Transverse colon (tissue), 4 donors: ENCODE data around the gene CD9. TPM values are rescaled to one million over a fixed set of nuclear protein-coding genes. Genes with fewer than 3 reads are reported as not detected.

ENCODE experiments used
- DNase-seq: peaks from one replicate; pipeline ENCODE4 v3.0.0-alpha.2; 2019
- H3K27ac ChIP-seq, 4 donors: fragments of 200-600 bp; sonication (generic); 2 replicates each; pipeline ENCODE4 v1.5.1; 2016 to 2018; ENCODE audit warnings: inconsistent platforms in 4 of 4
- H3K27me3 ChIP-seq: fragments of 200-600 bp; sonication (generic); 2 replicates; pipeline ENCODE4 v1.5.1; 2017; ENCODE audit warnings: inconsistent platforms
- H3K36me3 ChIP-seq, 4 donors: fragments of 200-600 bp; sonication (generic); 2 replicates each; pipeline ENCODE4 v1.5.1; 2017 to 2019; ENCODE audit warnings: inconsistent platforms in 4 of 4
- H3K4me1 ChIP-seq, 4 donors: fragments of 200-600 bp; sonication (generic); 2 replicates each; pipeline ENCODE4 v1.5.1; 2017 to 2020; ENCODE audit warnings: inconsistent platforms in 4 of 4
- H3K4me3 ChIP-seq, 4 donors: fragments of 200-600 bp; sonication (generic); 1 replicate in 1 of 4; 2 replicates in 3 of 4; pipeline versions ENCODE4 v1.5.1 to v1.6.1; 2017 to 2019; ENCODE audit warnings: inconsistent platforms in 4 of 4
- H3K9me3 ChIP-seq, 2 donors: fragments of 200-600 bp; sonication (generic); 2 replicates each; pipeline ENCODE4 v1.5.1; 2017 to 2019; ENCODE audit warnings: inconsistent platforms in 2 of 2
- EP300 ChIP-seq: sonication (generic); formaldehyde crosslinking; IDR thresholded peaks from one replicate; pipeline ENCODE4 v1.6.1; 2017; ENCODE audit warnings: antibody characterized with exemption, low read depth
- POLR2A ChIP-seq: fragments of 450-650 bp; IDR thresholded peaks from one replicate; pipeline ENCODE4 v1.6.1; 2016; ENCODE audit warnings: antibody characterized with exemption, mild to moderate bottlenecking, moderate library complexity
- POLR2AphosphoS5 ChIP-seq, 3 donors: sonication (generic); formaldehyde crosslinking; IDR thresholded peaks; one replicate each; pipeline ENCODE4 v1.6.1; 2016; ENCODE audit warnings: antibody characterized with exemption in 3 of 3
- WGBS, 2 donors: methylation state at CpG; one replicate each; pipeline ENCODE4 v1.1.5; 2018; ENCODE audit warnings: low coverage in 1 of 2; 5-methylcytosine and 5-hydroxymethylcytosine counted together
- in situ Hi-C, 4 donors: fragments of 200-750 bp; cut with MboI; loops; one replicate each; pipeline versions ENCODE4 v1.15.0 to v1.15.1; 2017; ENCODE audit warnings: low sequenced_read_pairs in 3 of 4, low pct_ligation_motif_present in 1 of 4, low pct_unique_long_range_greater_than_20kb in 1 of 4
- intact Hi-C: fragments of 100-400 bp; cut with DNase I; formaldehyde crosslinking; loops from one replicate; pipeline ENCODE4 v1.15.1; 2023; ENCODE audit warnings: low total_unique reads
- total RNA-seq, 4 donors: library from RNA; depleted of rRNA; stranded (reverse); fragments of >200 nt; gene quantifications; one replicate each; pipeline ENCODE4 v1.1.0, GENCODE V29; 2016
- TF ChIP-seq, protein P1 (sequence below), 5 experiments: fragments of 200-600 bp in 3 of 5; fragments of 450-650 bp in 2 of 5; sonication (generic) in 3 of 5; IDR thresholded peaks; 1 replicate in 2 of 5; 2 replicates in 3 of 5; pipeline ENCODE4 v1.5.1; 2016 to 2017; ENCODE audit warnings: antibody characterized with exemption in 5 of 5, inconsistent platforms in 3 of 5, mild to moderate bottlenecking in 2 of 5, moderate library complexity in 1 of 5

CD9 gene
- total RNA-seq, 4 donors from 2014 or later, result 207 to 668 (median 481) TPM

GRCh38 chr12:6201213-6201608 lies 1.0 kb downstream of the CD9 start:
- intact Hi-C loops, result no loop called here
- Histone ChIP-seq H3K4me1 (peaks cover 36 to 74% (median 72%) of the 10 kb centered on the region in 4 donors), H3K27me3 (no peaks in the 10 kb centered on the region), H3K9me3 (no peaks in the 10 kb centered on the region), H3K4me3 (peak overlapping the region; percentile 53 to 87 (median 74)), H3K36me3 (no peaks in the 10 kb centered on the region), H3K27ac (peak overlapping the region; percentile 93 to 99 (median 95))
- DNase-seq, result peak; percentile 75
- whole genome bisulfite sequencing, 2 donors, result 11% methylated on average over 15 of the region's 15 CpGs; no CpG with 5 or more reads in 1 of the 2 donors
- TF ChIP-seq EP300 (no peak), POLR2A (peak; percentile 89), POLR2AphosphoS5 (IDR thresholded peaks at IDR 0.05) (peak; percentile 28 to 90 (median 84))
- TF ChIP-seq, protein P1, sequence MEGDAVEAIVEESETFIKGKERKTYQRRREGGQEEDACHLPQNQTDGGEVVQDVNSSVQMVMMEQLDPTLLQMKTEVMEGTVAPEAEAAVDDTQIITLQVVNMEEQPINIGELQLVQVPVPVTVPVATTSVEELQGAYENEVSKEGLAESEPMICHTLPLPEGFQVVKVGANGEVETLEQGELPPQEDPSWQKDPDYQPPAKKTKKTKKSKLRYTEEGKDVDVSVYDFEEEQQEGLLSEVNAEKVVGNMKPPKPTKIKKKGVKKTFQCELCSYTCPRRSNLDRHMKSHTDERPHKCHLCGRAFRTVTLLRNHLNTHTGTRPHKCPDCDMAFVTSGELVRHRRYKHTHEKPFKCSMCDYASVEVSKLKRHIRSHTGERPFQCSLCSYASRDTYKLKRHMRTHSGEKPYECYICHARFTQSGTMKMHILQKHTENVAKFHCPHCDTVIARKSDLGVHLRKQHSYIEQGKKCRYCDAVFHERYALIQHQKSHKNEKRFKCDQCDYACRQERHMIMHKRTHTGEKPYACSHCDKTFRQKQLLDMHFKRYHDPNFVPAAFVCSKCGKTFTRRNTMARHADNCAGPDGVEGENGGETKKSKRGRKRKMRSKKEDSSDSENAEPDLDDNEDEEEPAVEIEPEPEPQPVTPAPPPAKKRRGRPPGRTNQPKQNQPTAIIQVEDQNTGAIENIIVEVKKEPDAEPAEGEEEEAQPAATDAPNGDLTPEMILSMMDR (IDR thresholded peaks at IDR 0.05), result peak in 4 of 5 experiments; percentile 15 to 59 (median 40)
- in situ Hi-C loops, result loop anchor here in 1 of 4 donors (5.0 kb wide), 1 partner anchor 76 kb away; no protein-coding TSS in a partner anchor

DNA sequence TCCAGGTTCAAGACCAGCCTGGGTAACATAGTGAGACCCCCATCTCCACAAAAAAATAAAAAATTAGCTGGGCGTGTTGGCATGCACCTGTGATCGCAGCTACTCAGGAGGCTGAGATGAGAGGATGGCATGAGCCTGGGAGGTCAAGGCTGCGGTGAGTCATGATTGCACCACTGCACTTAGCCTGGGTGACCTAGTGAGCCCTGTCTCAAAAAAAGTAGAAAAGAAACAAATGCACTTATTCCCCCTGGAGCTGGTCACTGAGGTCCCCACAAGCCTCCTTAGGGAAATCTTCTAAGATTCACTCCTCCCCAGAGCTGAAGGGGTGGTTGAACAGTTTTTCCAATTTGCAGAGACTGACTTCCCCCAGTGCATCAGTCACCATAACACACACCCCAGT lies 1.6 kb downstream of the CD9 start:
- peaks cover 42 to 78% (median 76%) of the 10 kb centered on the region in 4 donors for H3K4me1 ChIP-seq
- H3K27ac ChIP-seq, result peak overlapping the region; percentile 93 to 99 (median 95)
- no peaks in the 10 kb centered on the region for H3K36me3 ChIP-seq
- intact Hi-C loops, result no loop called here
- H3K4me3 ChIP-seq, result peak overlapping the region; percentile 53 to 87 (median 74)
- no peaks in the 10 kb centered on the region for H3K9me3 ChIP-seq
- DNase-seq, result no peak
- in situ Hi-C loops, result loop anchor here in 1 of 4 donors (5.0 kb wide), 1 partner anchor 75 kb away; no protein-coding TSS in a partner anchor
- WGBS, 2 donors, result 39% methylated on average over 3 of the region's 3 CpGs; no CpG with 5 or more reads in 1 of the 2 donors
- TF ChIP-seq, protein P1 (IDR thresholded peaks at IDR 0.05), result no peak
- TF ChIP-seq POLR2AphosphoS5 (IDR thresholded peaks at IDR 0.05), result no peak
- TF ChIP-seq EP300, result no peak
- no peak for TF ChIP-seq POLR2A
- H3K27me3 ChIP-seq, result no peaks in the 10 kb centered on the region

DNA sequence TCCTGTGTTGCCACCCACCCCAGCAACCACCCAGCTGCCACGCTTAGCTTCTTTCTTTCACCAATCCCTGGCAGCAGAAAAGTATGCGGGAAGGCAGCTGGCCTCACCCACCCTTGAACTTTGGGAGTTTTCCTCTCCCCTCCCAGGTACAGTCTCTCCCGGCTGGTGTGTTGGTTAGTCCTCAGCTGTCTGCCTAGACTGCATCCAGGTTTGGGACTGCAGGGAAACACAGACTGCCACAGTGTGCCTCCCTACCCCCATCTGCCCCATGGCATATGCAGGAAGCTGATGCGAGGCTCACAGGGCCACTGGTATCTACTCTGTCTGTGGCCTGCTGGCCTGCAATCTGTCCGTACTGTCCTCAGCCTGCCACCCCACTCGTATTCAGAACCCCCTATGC lies 2.1 kb downstream of the CD9 start:
- 30% methylated on average over 6 of the region's 6 CpGs; no CpG with 5 or more reads in 1 of the 2 donors for WGBS, 2 donors
- no peaks in the 10 kb centered on the region for H3K9me3 ChIP-seq
- H3K36me3 ChIP-seq, result no peaks in the 10 kb centered on the region
- intact Hi-C loops (no loop called here), in situ Hi-C loops (loop anchor here in 1 of 4 donors (5.0 kb wide), 1 partner anchor 75 kb away; no protein-coding TSS in a partner anchor)
- peaks cover 46 to 82% (median 81%) of the 10 kb centered on the region in 4 donors for H3K4me1 ChIP-seq
- H3K4me3 ChIP-seq, result peak overlapping the region in 3 of 4 donors; percentile 71 to 87 (median 77)
- H3K27ac ChIP-seq, result peak overlapping the region; percentile 93 to 99 (median 95)
- H3K27me3 ChIP-seq, result no peaks in the 10 kb centered on the region
- DNase-seq, result peak; percentile 50
- no peak for TF ChIP-seq EP300
- TF ChIP-seq POLR2A, result peak; percentile 28
- TF ChIP-seq POLR2AphosphoS5 (IDR thresholded peaks at IDR 0.05), result peak in 2 of 3 donors; percentile 5 to 65

DNA sequence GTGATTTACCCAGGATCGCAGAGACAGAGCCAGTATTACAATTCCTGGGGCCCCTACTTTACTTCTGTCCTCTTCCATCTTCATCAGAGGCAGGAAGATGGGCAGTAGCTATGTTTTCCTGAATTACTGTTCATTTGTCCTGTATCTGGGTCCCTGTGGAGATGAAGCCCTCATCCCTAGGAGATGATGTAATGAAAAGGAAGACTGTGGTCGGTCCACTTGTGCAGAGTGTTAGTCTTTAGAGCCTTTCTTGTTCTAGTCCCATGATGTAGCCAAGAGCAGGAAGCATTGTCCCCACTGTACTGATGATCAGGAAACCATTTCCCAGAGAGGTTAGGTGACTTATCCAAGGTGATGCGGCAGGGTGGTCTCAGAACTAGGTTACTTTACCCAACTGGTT lies 2.6 kb downstream of the CD9 start:
- no peaks in the 10 kb centered on the region for H3K27me3 ChIP-seq
- peak overlapping the region in 2 of 4 donors; percentile 71 to 87 for H3K4me3 ChIP-seq
- 44% methylated on average over 3 of the region's 3 CpGs; no CpG with 5 or more reads in 1 of the 2 donors for WGBS, 2 donors
- peaks cover 51 to 87% (median 82%) of the 10 kb centered on the region in 4 donors for H3K4me1 ChIP-seq
- no peaks in the 10 kb centered on the region for H3K9me3 ChIP-seq
- no peak for DNase-seq
- peak overlapping the region; percentile 93 to 99 (median 95) for H3K27ac ChIP-seq
- in situ Hi-C loops (loop anchor here in 1 of 4 donors (5.0 kb wide), 1 partner anchor 74 kb away; no protein-coding TSS in a partner anchor), intact Hi-C loops (no loop called here)
- TF ChIP-seq POLR2A (no peak), EP300 (no peak), POLR2AphosphoS5 (IDR thresholded peaks at IDR 0.05) (no peak)
- TF ChIP-seq, protein P1 (IDR thresholded peaks at IDR 0.05), result no peak
- H3K36me3 ChIP-seq, result no peaks in the 10 kb centered on the region
